HepG2 (cell line): ENCODE results near the gene TACC3. TPM values are rescaled to one million over a fixed set of nuclear protein-coding genes. Genes with fewer than 3 reads are reported as not detected.
A peak's percentile ranks its signal among the peaks of the same experiment; 100 is the strongest.

ENCODE experiments used
- BCLAF1 ChIP-seq: fragments of 450-650 bp; IDR thresholded peaks from 2 replicates; pipeline ENCODE4 v1.6.1; 2017; ENCODE audit warnings: mild to moderate bottlenecking
- CBFB ChIP-seq: sonication (generic); formaldehyde crosslinking; IDR thresholded peaks from 2 replicates; pipeline ENCODE4 v1.4.0; 2020; ENCODE audit warnings: missing genetic modification reagents
- ESRRA ChIP-seq: sonication (generic); formaldehyde crosslinking; IDR thresholded peaks from 2 replicates; pipeline ENCODE4 v1.5.1; 2020; ENCODE audit warnings: mild to moderate bottlenecking, low read depth, missing genetic modification reagents
- HMG20A ChIP-seq: IDR thresholded peaks from 2 replicates; pipeline ENCODE4 v1.6.1; 2016; ENCODE audit warnings: borderline replicate concordance
- MAFF ChIP-seq: IDR thresholded peaks from 2 replicates; pipeline ENCODE4 v1.6.1; 2011; ENCODE audit warnings: low read depth, low read length, improper control_type of control experiment
- NR2F1 ChIP-seq, 2 experiments: fragments of 450-650 bp in 1 of 2; formaldehyde crosslinking in 1 of 2; IDR thresholded peaks; 2 replicates each; pipeline versions ENCODE4 v1.5.0 to v1.6.1; 2016 to 2020; ENCODE audit warnings: mild to moderate bottlenecking in 1 of 2, missing compliant biosample characterization in 1 of 2, missing genetic modification reagents in 1 of 2, moderate library complexity in 1 of 2
- PHF21A ChIP-seq: sonication (generic); formaldehyde crosslinking; IDR thresholded peaks from 2 replicates; pipeline ENCODE4 v1.5.0; 2020; ENCODE audit warnings: mild to moderate bottlenecking, missing genetic modification reagents
- RFX3 ChIP-seq: IDR thresholded peaks from 2 replicates; pipeline ENCODE4 v1.6.1; 2016; ENCODE audit warnings: missing biosample characterization, missing genetic modification reagents
- SIN3B ChIP-seq: fragments of 150-350 bp; IDR thresholded peaks from 2 replicates; pipeline ENCODE4 v1.6.1; 2014; ENCODE audit warnings: low read length
- TARDBP ChIP-seq: sonication (generic); formaldehyde crosslinking; IDR thresholded peaks from 2 replicates; pipeline ENCODE4 v1.8.0; 2022; ENCODE audit warnings: mild to moderate bottlenecking, missing genetic modification reagents
- TCF12 ChIP-seq, 2 experiments: fragments of 450-650 bp in 1 of 2; sonication (generic) in 1 of 2; formaldehyde crosslinking in 1 of 2; IDR thresholded peaks; 2 replicates each; pipeline versions ENCODE4 v1.6.1 to v1.8.0; 2017 to 2022; ENCODE audit warnings: antibody characterized with exemption in 1 of 2, mild to moderate bottlenecking in 1 of 2, missing genetic modification reagents in 1 of 2, moderate library complexity in 1 of 2
- TEAD3 ChIP-seq: optimal IDR thresholded peaks from 2 replicates; pipeline ENCODE3; 2016; ENCODE audit warnings: borderline replicate concordance
- ZNF101 ChIP-seq: sonication (generic); formaldehyde crosslinking; IDR thresholded peaks from 2 replicates; pipeline ENCODE4 v1.4.0; 2020; ENCODE audit warnings: mild to moderate bottlenecking, low read depth, missing genetic modification reagents, borderline replicate concordance
- ZNF326 ChIP-seq: sonication (generic); formaldehyde crosslinking; IDR thresholded peaks from 2 replicates; pipeline ENCODE4 v1.4.0; 2020; ENCODE audit warnings: missing genetic modification reagents, borderline replicate concordance
- ZNF598 ChIP-seq: sonication (generic); formaldehyde crosslinking; IDR thresholded peaks from 2 replicates; pipeline ENCODE4 v1.5.1; 2020; ENCODE audit warnings: mild to moderate bottlenecking, missing genetic modification reagents, borderline replicate concordance
- ZNF616 ChIP-seq: sonication (generic); formaldehyde crosslinking; IDR thresholded peaks from 2 replicates; pipeline ENCODE4 v1.5.0; 2020; ENCODE audit warnings: low read depth, mild to moderate bottlenecking, missing genetic modification reagents
- ZNF652 ChIP-seq: IDR thresholded peaks from 2 replicates; pipeline ENCODE4 v1.6.1; 2016; ENCODE audit warnings: low read depth, borderline replicate concordance
- ZNF850 ChIP-seq: sonication (generic); formaldehyde crosslinking; conservative IDR thresholded peaks from 2 replicates; pipeline ENCODE4 v1.9.0; 2021; ENCODE audit warnings: mild to moderate bottlenecking, missing genetic modification reagents
- polyA plus RNA-seq, 8 experiments: library from polyadenylated mRNA; depleted of rRNA in 3 of 8; stranded (reverse) in 7 of 8; unstranded in 1 of 8; fragments of >200 nt; fragmentation: Illumina TruSeq in 4 of 8; extraction: Trizol in 4 of 8; gene quantifications; 2 replicates each; pipeline versions ENCODE4 v1.2.1 to v1.2.3, GENCODE V29; 2011 to 2016; ENCODE audit warnings: low read depth in 4 of 8, missing spikeins in 1 of 8, mixed read lengths in 1 of 8; ENCODE audit not compliant: insufficient read depth in 1 of 8
- total RNA-seq, 5 experiments: library from RNA; depleted of rRNA; stranded (reverse); fragments of >200 nt; fragmentation: Illumina TruSeq; extraction: Trizol; gene quantifications; 2 replicates each; pipeline ENCODE4 v1.2.3, GENCODE V29; 2016; ENCODE audit warnings: low read depth in 1 of 5
- TF ChIP-seq, protein P1 (sequence below): sonication (generic); formaldehyde crosslinking; IDR thresholded peaks from one replicate; pipeline ENCODE4 v1.5.1; 2020; ENCODE audit warnings: mild to moderate bottlenecking, missing genetic modification reagents; ENCODE audit errors: not compliant biosample characterization

TACC3 gene
- total and polyA plus RNA-seq, 2 of the 13 experiments (the other 11 are each of a cell fraction or from before 2014, with no cell fraction given) = 20.3 to 21.2 TPM

- TF ChIP-seq TCF12 (IDR thresholded peaks at IDR 0.05) (no peak), TCF12 (CRISPR knock-in tag; IDR thresholded peaks at IDR 0.05) (no peak), TARDBP (peak; percentile 78; the same call in 1 of the 2 replicates), BCLAF1 (no peak), ZNF326 (CRISPR knock-in tag) (no peak), ZNF850 (no peak), SIN3B (no peak), PHF21A (CRISPR knock-in tag) (peak; percentile 95), CBFB (CRISPR knock-in tag) (peak; percentile 37; the same call in 1 of the 2 replicates), ZNF598 (peak; percentile 35; the same call in 1 of the 2 replicates), MAFF (no peak), ZNF616 (CRISPR knock-in tag) (0 out of 2 replicates have a peak, but pooled peaks have one; percentile 18), ZNF652 (no peak), HMG20A (CRISPR knock-in tag) (no peak), RFX3 (CRISPR knock-in tag) (no peak), ZNF101 (CRISPR knock-in tag) (no peak), TEAD3 (CRISPR knock-in tag) (no peak), NR2F1 (CRISPR knock-in tag; IDR thresholded peaks at IDR 0.05) (no peak), ESRRA (CRISPR knock-in tag) (no peak)
- TF ChIP-seq, protein P1, sequence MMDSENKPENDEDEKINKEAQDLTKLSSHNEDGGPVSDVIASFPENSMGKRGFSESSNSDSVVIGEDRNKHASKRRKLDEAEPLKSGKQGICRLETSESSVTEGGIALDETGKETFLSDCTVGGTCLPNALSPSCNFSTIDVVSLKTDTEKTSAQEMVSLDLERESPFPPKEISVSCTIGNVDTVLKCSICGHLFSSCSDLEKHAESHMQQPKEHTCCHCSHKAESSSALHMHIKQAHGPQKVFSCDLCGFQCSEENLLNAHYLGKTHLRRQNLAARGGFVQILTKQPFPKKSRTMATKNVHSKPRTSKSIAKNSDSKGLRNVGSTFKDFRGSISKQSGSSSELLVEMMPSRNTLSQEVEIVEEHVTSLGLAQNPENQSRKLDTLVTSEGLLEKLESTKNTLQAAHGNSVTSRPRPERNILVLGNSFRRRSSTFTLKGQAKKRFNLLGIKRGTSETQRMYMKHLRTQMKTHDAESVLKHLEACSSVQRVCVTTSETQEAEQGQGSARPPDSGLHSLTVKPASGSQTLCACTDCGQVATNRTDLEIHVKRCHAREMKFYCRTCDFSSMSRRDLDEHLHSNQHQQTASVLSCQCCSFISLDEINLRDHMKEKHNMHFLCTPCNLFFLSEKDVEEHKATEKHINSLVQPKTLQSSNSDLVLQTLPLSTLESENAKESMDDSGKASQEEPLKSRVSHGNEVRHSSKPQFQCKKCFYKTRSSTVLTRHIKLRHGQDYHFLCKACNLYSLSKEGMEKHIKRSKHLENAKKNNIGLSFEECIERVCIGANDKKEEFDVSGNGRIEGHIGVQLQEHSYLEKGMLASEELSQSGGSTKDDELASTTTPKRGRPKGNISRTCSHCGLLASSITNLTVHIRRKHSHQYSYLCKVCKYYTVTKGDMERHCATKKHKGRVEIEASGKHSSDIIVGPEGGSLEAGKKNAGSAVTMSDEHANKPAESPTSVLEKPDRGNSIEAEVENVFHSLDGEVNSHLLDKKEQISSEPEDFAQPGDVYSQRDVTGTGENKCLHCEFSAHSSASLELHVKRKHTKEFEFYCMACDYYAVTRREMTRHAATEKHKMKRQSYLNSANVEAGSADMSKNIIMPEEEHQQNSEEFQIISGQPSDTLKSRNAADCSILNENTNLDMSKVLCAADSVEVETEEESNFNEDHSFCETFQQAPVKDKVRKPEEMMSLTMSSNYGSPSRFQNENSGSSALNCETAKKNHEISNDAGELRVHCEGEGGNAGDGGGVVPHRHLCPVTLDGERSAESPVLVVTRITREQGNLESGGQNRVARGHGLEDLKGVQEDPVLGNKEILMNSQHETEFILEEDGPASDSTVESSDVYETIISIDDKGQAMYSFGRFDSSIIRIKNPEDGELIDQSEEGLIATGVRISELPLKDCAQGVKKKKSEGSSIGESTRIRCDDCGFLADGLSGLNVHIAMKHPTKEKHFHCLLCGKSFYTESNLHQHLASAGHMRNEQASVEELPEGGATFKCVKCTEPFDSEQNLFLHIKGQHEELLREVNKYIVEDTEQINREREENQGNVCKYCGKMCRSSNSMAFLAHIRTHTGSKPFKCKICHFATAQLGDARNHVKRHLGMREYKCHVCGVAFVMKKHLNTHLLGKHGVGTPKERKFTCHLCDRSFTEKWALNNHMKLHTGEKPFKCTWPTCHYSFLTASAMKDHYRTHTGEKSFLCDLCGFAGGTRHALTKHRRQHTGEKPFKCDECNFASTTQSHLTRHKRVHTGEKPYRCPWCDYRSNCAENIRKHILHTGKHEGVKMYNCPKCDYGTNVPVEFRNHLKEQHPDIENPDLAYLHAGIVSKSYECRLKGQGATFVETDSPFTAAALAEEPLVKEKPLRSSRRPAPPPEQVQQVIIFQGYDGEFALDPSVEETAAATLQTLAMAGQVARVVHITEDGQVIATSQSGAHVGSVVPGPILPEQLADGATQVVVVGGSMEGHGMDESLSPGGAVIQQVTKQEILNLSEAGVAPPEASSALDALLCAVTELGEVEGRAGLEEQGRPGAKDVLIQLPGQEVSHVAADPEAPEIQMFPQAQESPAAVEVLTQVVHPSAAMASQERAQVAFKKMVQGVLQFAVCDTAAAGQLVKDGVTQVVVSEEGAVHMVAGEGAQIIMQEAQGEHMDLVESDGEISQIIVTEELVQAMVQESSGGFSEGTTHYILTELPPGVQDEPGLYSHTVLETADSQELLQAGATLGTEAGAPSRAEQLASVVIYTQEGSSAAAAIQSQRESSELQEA (CRISPR knock-in tag) = no peak
Observed at GRCh38 chr4:1784789-1785591, 63.7 kb downstream of the TACC3 start (continued).
